ENCODE data around the gene EHMT1. TPM values are rescaled to one million over a fixed set of nuclear protein-coding genes. Genes with fewer than 3 reads are reported as not detected.

EHMT1 gene
- total RNA-seq, 1 experiment from 2014 or later, result 63.9 TPM

GRCh38 chr9:137583347-137583746 is 35.5 kb upstream of the EHMT1 start:
- DNase-seq (ENCODE audit: low read depth, low spot score), result no peak
- H3K9me3 ChIP-seq (ENCODE audit: control insufficient read depth, insufficient read depth, low read depth, low read length), result no peaks in the 10 kb centered on the region
- BruUV-seq (replicated peaks), result no TSS peak
- intact Hi-C loops (cut with micrococcal nuclease; ENCODE audit: unreplicated experiment) (no loop called here), in situ Hi-C loops (cut with HindIII; ENCODE audit: low pct_unique_long_range_greater_than_20kb, low sequenced_read_pairs) (no loop called here)
- CTCF ChIA-PET, result no interaction called here
- ATAC-seq, result no peak
- H3K27me3 ChIP-seq (ENCODE audit: control insufficient read depth, insufficient read depth, low read length), result no peaks in the 10 kb centered on the region
- no peaks in the 10 kb centered on the region for H3K36me3 ChIP-seq (ENCODE audit: control insufficient read depth, insufficient read depth, low read length)
- no peak overlapping the region for H3K27ac ChIP-seq (ENCODE audit: low read length)
- no peaks in the 10 kb centered on the region for H3K4me1 ChIP-seq (ENCODE audit: control insufficient read depth, insufficient read depth, low read length)
- POLR2A ChIA-PET, result interaction anchor here (0.5 to 0.6 kb wide), 2 partner anchors 35 to 109 kb away, joined by 7 to 11 read pairs; partner anchors contain the start of gene EHMT1
- TF ChIP-seq REST (IDR thresholded peaks at IDR 0.05; ENCODE audit: insufficient read depth in 1 of 2, low read depth in 2 of 2, low read length in 1 of 2) (no peak), TCF7L2 (IDR thresholded peaks at IDR 0.05; ENCODE audit: low read depth, low read length) (no peak), POLR2AphosphoS5 (IDR thresholded peaks at IDR 0.05; ENCODE audit: low read depth, low read length) (no peak), CTCF (IDR thresholded peaks at IDR 0.05) (no peak), SIN3A (IDR thresholded peaks at IDR 0.05; ENCODE audit: borderline replicate concordance, insufficient read depth, low read depth, low read length) (no peak)
- no peak overlapping the region for H3K4me3 ChIP-seq (ENCODE audit: low read depth in 2 of 2, low read length in 2 of 2)

- H3K27ac ChIP-seq (ENCODE audit: low read length), result no peak overlapping the region
- H3K4me3 ChIP-seq (ENCODE audit: low read depth in 2 of 2, low read length in 2 of 2), result no peak overlapping the region
- no peaks in the 10 kb centered on the region for H3K27me3 ChIP-seq (ENCODE audit: control insufficient read depth, insufficient read depth, low read length)
- peaks cover under 1% of the 10 kb centered on the region; the same call in 1 of the 2 replicates for H3K4me1 ChIP-seq (ENCODE audit: control insufficient read depth, insufficient read depth, low read length)
- no peaks in the 10 kb centered on the region for H3K36me3 ChIP-seq (ENCODE audit: control insufficient read depth, insufficient read depth, low read length)
- in situ Hi-C loops (cut with HindIII; ENCODE audit: low pct_unique_long_range_greater_than_20kb, low sequenced_read_pairs), result no loop called here
- BruUV-seq (replicated peaks), result no TSS peak
- DNase-seq (ENCODE audit: low read depth, low spot score), result no peak
- intact Hi-C loops (cut with micrococcal nuclease; ENCODE audit: unreplicated experiment), result no loop called here
- no peak for TF ChIP-seq TCF7L2 (IDR thresholded peaks at IDR 0.05; ENCODE audit: low read depth, low read length)
- TF ChIP-seq POLR2AphosphoS5 (IDR thresholded peaks at IDR 0.05; ENCODE audit: low read depth, low read length), result no peak
- no peak for TF ChIP-seq REST (IDR thresholded peaks at IDR 0.05; ENCODE audit: insufficient read depth in 1 of 2, low read depth in 2 of 2, low read length in 1 of 2)
- H3K9me3 ChIP-seq (ENCODE audit: control insufficient read depth, insufficient read depth, low read depth, low read length), result no peaks in the 10 kb centered on the region
- POLR2A ChIA-PET, result interaction anchor here (0.6 kb wide), 1 partner anchor 35 kb away, joined by 7 read pairs; the partner anchor contains the start of gene EHMT1
- no peak for ATAC-seq
- CTCF ChIA-PET, result no interaction called here
Measured at GRCh38 chr9:137583957-137584356, 34.8 kb upstream of the EHMT1 start.

Measured in Panc1 (cell line).